ENCODE measurements around the gene PGGT1B. TPM values are rescaled to one million over a fixed set of nuclear protein-coding genes. Genes with fewer than 3 reads are reported as not detected.

PGGT1B gene
- total and polyA plus RNA-seq, 9 donors: 3.4 to 45.0 (median 28.9) TPM

- H3K36me3 ChIP-seq: no peaks in the 10 kb centered on the region
- DNase-seq: no peak
- TF ChIP-seq, protein P1, sequence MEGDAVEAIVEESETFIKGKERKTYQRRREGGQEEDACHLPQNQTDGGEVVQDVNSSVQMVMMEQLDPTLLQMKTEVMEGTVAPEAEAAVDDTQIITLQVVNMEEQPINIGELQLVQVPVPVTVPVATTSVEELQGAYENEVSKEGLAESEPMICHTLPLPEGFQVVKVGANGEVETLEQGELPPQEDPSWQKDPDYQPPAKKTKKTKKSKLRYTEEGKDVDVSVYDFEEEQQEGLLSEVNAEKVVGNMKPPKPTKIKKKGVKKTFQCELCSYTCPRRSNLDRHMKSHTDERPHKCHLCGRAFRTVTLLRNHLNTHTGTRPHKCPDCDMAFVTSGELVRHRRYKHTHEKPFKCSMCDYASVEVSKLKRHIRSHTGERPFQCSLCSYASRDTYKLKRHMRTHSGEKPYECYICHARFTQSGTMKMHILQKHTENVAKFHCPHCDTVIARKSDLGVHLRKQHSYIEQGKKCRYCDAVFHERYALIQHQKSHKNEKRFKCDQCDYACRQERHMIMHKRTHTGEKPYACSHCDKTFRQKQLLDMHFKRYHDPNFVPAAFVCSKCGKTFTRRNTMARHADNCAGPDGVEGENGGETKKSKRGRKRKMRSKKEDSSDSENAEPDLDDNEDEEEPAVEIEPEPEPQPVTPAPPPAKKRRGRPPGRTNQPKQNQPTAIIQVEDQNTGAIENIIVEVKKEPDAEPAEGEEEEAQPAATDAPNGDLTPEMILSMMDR (IDR thresholded peaks at IDR 0.05): no peak
- no peak for TF ChIP-seq POLR2A (IDR thresholded peaks at IDR 0.05)
- TF ChIP-seq EP300 (IDR thresholded peaks at IDR 0.05): no peak
- no peaks in the 10 kb centered on the region for H3K4me1 ChIP-seq (ENCODE audit: insufficient read depth)
- 97 to 100% (median 97%) methylated on average over 1 of the region's 1 CpG for WGBS, 3 donors
- intact Hi-C loops (cut with DNase I): no loop called here
- no peaks in the 10 kb centered on the region for H3K9me3 ChIP-seq
- no peak overlapping the region for H3K27ac ChIP-seq
- H3K27me3 ChIP-seq: no peaks in the 10 kb centered on the region
- H3K4me3 ChIP-seq: no peak overlapping the region
These were observed 35.4 kb downstream of the PGGT1B start for GRCh38 chr5:115227281-115227680.

GRCh38 chr5:115214541-115214940 lies 48.1 kb downstream of the PGGT1B start:
- TF ChIP-seq, protein P1 (IDR thresholded peaks at IDR 0.05): no peak
- TF ChIP-seq EP300 (IDR thresholded peaks at IDR 0.05): no peak
- no peak for TF ChIP-seq POLR2A (IDR thresholded peaks at IDR 0.05)
- no peaks in the 10 kb centered on the region for H3K9me3 ChIP-seq
- no peak overlapping the region for H3K4me3 ChIP-seq
- 33 to 61% (median 44%) methylated on average over 1 of the region's 1 CpG for WGBS, 3 donors
- intact Hi-C loops (cut with DNase I): no loop called here
- H3K27ac ChIP-seq: no peak overlapping the region
- no peak for DNase-seq
- H3K36me3 ChIP-seq: no peaks in the 10 kb centered on the region
- no peaks in the 10 kb centered on the region for H3K4me1 ChIP-seq (ENCODE audit: insufficient read depth)
- no peaks in the 10 kb centered on the region for H3K27me3 ChIP-seq

GRCh38 chr5:115209279-115209678 lies 53.4 kb downstream of the PGGT1B start:
- WGBS, 3 donors: 34 to 51% (median 42%) methylated on average over 3 of the region's 3 CpGs
- no peak for DNase-seq
- Histone ChIP-seq H3K4me3 (no peak overlapping the region), H3K27ac (no peak overlapping the region), H3K27me3 (no peaks in the 10 kb centered on the region), H3K36me3 (no peaks in the 10 kb centered on the region), H3K9me3 (no peaks in the 10 kb centered on the region), H3K4me1 (ENCODE audit: insufficient read depth) (no peaks in the 10 kb centered on the region)
- TF ChIP-seq, protein P1 (IDR thresholded peaks at IDR 0.05): no peak
- TF ChIP-seq EP300 (IDR thresholded peaks at IDR 0.05) (no peak), POLR2A (IDR thresholded peaks at IDR 0.05) (no peak)
- intact Hi-C loops (cut with DNase I): no loop called here

GRCh38 chr5:115202952-115203351 lies 59.7 kb downstream of the PGGT1B start:
- Histone ChIP-seq H3K27ac (no peak overlapping the region), H3K4me3 (no peak overlapping the region), H3K27me3 (no peaks in the 10 kb centered on the region), H3K4me1 (ENCODE audit: insufficient read depth) (no peaks in the 10 kb centered on the region), H3K9me3 (no peaks in the 10 kb centered on the region), H3K36me3 (no peaks in the 10 kb centered on the region)
- 86 to 97% (median 87%) methylated on average over 1 of the region's 1 CpG for WGBS, 3 donors
- intact Hi-C loops (cut with DNase I): no loop called here
- no peak for TF ChIP-seq EP300 (IDR thresholded peaks at IDR 0.05)
- no peak for TF ChIP-seq POLR2A (IDR thresholded peaks at IDR 0.05)
- TF ChIP-seq, protein P1 (IDR thresholded peaks at IDR 0.05): no peak
- no peak for DNase-seq

Data from ovary (tissue), 9 donors.